T-helper 17 cell (primary cell): ENCODE data around the gene CCL13. TPM values are rescaled to one million over a fixed set of nuclear protein-coding genes. Genes with fewer than 3 reads are reported as not detected.
A peak's percentile ranks its signal among the peaks of the same experiment; 100 is the strongest.

Experiments
- ATAC-seq: fragments of 150-1000 bp; cut with Tn5 transposase; 2 replicates; pipeline ENCODE4 v1.10.0; 2021; ENCODE audit warnings: mild to moderate bottlenecking, moderate library complexity
- DNase-seq, 3 donors: peaks; one replicate each; pipeline versions ENCODE4 v3.0.0 to v3.0.0-alpha.2; 2020 to 2021
- H3K9me3 ChIP-seq: one replicate; pipeline ENCODE4 v1.7.0; 2013; ENCODE audit warnings: low read length, mild to moderate bottlenecking; ENCODE audit not compliant: control insufficient read depth, poor library complexity, severe bottlenecking
- H3K27ac Mint-ChIP-seq: one replicate; pipeline ENCODE4 v1.8.0; 2022; ENCODE audit warnings: mild to moderate bottlenecking, moderate library complexity, mixed read lengths
- H3K27me3 Mint-ChIP-seq: one replicate; pipeline ENCODE4 v1.8.0; 2022; ENCODE audit warnings: mixed read lengths
- H3K36me3 Mint-ChIP-seq: one replicate; pipeline ENCODE4 v1.8.0; 2022; ENCODE audit warnings: low read depth, mixed read lengths
- H3K4me1 Mint-ChIP-seq: one replicate; pipeline ENCODE4 v1.8.0; 2022; ENCODE audit warnings: mild to moderate bottlenecking, mixed read lengths
- H3K4me3 Mint-ChIP-seq: one replicate; pipeline ENCODE4 v1.8.0; 2022; ENCODE audit warnings: mild to moderate bottlenecking, moderate library complexity, mixed read lengths
- total RNA-seq, 4 donors: library from RNA in 2 of 4; stranded (reverse) in 2 of 4; gene quantifications; one replicate each; pipeline ENCODE4 v1.2.3 and lab custom pipeline; 2022 to 2026

Gene CCL13
- total RNA-seq, 2 donors from 2014 or later: not detected

DNA sequence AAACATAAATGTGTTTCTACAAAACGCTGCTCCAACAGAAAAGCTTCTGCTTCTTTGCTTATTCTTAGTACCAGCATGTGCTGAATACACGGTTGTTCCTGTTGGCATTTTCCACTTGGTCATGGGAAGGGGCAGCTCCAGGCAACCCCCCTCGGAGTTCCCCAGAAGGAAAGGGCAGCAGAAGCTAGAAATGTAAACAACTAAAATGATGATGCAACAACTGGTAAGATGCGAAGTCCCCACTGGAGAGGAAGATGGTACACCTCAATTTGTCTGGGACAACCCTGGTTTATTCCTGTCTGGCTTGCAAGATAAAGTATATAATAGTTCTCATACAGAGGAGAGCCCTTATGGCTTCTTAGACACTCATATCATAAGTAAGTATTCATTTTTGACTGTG is 9.2 kb upstream of the CCL13 start:
- Mint-ChIP-seq H3K4me3 (no peak overlapping the region), H3K27me3 (peaks cover 59% of the 10 kb centered on the region)

DNA sequence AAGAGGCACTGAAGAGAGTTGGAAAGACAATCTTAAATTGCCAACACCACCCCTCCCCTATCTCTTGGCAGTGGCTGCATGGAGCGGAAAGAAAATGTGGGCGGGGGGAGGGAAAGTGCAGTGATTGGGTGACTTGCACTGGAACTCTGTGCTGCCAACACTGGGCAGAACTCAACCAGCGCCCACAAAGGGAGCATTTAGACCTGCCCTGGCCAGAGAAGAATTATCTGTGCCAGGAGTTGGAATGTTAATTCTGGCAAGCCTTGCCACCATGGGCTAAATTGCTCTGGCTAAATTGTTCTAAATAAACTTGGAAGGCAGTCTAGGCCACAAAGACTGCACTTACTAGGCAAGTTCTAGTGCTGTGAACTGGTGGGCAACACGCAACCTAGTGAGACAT is 6.5 kb upstream of the CCL13 start:
- H3K27me3 Mint-ChIP-seq: peaks cover 40% of the 10 kb centered on the region
- H3K4me1 Mint-ChIP-seq: no peaks in the 10 kb centered on the region
- H3K9me3 ChIP-seq: no peaks in the 10 kb centered on the region
- no peaks in the 10 kb centered on the region for H3K36me3 Mint-ChIP-seq
- no peak overlapping the region for H3K4me3 Mint-ChIP-seq
- H3K27ac Mint-ChIP-seq: no peak overlapping the region
- DNase-seq (no peak), ATAC-seq (no peak)

More for the DNA sequence above, 9.2 kb upstream of the CCL13 start:
- Mint-ChIP-seq H3K36me3 (no peaks in the 10 kb centered on the region), H3K4me1 (peaks cover 2% of the 10 kb centered on the region), H3K27ac (no peak overlapping the region)
- DNase-seq (no peak), ATAC-seq (no peak)
- no peaks in the 10 kb centered on the region for H3K9me3 ChIP-seq

DNA sequence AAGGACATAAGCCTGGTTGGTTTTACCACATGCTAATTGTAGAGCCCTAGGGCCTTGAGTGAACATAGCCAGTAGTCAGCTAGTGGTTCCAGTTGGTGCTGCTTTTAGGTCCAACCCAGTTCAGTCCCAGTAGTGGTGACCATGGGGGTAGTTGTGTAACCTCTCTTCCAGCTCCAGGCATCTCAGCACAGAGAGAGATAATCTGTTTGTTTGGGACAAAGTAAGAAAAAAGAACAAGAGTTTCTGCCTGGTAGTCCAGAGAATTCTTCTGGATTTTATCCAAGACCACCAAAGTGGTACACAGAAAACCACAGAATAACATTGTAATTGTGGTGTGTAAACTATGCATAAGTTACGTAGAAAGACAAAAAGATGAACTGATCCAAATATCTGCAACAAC is 5.2 kb upstream of the CCL13 start:
- Mint-ChIP-seq H3K36me3 (no peaks in the 10 kb centered on the region), H3K4me3 (no peak overlapping the region), H3K27me3 (peaks cover 48% of the 10 kb centered on the region), H3K4me1 (no peaks in the 10 kb centered on the region), H3K27ac (no peak overlapping the region)
- H3K9me3 ChIP-seq: no peaks in the 10 kb centered on the region
- ATAC-seq: no peak
- no peak for DNase-seq

DNA sequence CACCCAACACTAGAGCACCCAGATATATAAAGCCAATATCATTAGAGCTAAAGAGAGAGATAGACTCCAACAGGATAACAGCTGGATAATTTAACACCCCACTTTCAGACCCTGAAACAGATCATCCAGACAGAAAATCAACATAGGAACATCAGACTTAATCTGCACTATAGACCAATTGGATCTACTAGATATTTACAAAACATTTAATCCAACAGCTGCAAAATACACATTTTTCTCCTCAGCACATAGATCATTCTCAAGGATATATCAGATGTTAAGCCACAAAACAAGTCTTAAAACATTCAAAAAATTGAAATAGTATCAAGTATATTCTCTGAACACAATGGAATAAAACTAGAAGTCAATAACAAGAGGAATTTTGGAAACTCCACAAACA is 4.1 kb upstream of the CCL13 start:
- no peaks in the 10 kb centered on the region for H3K36me3 Mint-ChIP-seq
- H3K4me3 Mint-ChIP-seq: no peak overlapping the region
- no peak overlapping the region for H3K27ac Mint-ChIP-seq
- no peaks in the 10 kb centered on the region for H3K9me3 ChIP-seq
- no peaks in the 10 kb centered on the region for H3K4me1 Mint-ChIP-seq
- DNase-seq (no peak), ATAC-seq (no peak)
- peaks cover 48% of the 10 kb centered on the region for H3K27me3 Mint-ChIP-seq

DNA sequence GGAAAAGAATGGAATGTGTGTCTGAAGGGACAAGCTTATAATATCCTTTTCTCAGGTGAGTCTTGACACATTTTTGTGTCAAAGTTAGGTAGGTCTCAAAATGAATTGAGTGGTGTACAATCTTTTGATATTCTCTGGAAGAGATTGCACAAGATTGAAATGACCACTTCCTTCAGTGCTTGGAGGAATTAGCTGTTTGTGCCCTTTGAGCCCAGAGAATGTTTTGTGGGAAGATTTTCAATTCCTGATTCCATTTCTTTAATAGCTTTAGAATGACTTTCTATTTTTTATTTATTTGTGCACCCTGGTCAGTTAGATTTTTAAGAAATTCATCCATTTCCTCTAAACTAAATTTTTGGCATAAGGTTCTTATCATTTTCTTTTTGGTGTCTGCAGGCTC is 1.6 kb upstream of the CCL13 start:
- Mint-ChIP-seq H3K27me3 (peaks cover 55% of the 10 kb centered on the region), H3K4me3 (no peak overlapping the region), H3K4me1 (no peaks in the 10 kb centered on the region), H3K27ac (no peak overlapping the region), H3K36me3 (peaks cover 4% of the 10 kb centered on the region)
- DNase-seq (no peak), ATAC-seq (no peak)
- no peaks in the 10 kb centered on the region for H3K9me3 ChIP-seq

DNA sequence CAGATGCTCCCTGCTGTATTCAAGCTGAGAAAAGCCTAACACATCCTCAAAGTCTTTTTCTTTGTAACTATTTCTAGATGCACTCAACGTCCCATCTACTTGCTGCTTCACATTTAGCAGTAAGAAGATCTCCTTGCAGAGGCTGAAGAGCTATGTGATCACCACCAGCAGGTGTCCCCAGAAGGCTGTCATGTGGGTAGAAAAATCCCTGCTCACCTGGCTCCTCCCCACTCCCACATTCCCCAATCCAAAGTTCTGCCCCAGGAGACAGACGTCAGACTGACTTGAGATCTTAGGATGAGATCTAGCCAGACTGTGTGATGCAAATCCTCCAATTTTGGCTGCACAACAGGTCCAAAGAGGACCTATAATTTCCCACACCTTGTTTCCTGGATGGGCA is 1.1 kb downstream of the CCL13 start:
- no peak for DNase-seq
- no peaks in the 10 kb centered on the region for H3K9me3 ChIP-seq
- ATAC-seq: no peak

DNA sequence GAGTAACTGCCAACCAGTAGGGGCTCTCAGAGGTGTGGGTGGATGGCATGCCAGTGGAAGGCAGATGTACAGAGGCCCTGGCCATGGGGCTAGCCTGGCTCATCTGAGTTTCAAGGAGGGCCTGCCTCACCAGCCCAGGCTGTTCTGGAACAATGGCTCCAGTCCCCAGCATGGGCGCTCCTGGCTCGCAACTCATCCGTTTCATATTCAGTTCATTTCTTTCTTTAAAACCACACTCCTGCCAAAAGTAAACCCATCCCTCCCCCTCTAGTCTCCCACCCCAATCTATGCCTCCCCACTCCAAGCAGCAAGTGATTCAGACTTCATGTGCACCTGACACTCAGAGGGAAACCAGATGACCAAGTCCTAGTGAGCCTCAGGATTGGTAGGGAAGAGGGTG is 2.4 kb downstream of the CCL13 start:
- no peak overlapping the region for H3K4me3 Mint-ChIP-seq
- no peak for ATAC-seq
- no peak overlapping the region for H3K27ac Mint-ChIP-seq
- peaks cover 77% of the 10 kb centered on the region for H3K27me3 Mint-ChIP-seq
- H3K4me1 Mint-ChIP-seq: peaks cover 2% of the 10 kb centered on the region
- H3K36me3 Mint-ChIP-seq: peaks cover 4% of the 10 kb centered on the region
- H3K9me3 ChIP-seq: no peaks in the 10 kb centered on the region
- no peak for DNase-seq

More for the DNA sequence above, 1.1 kb downstream of the CCL13 start:
- Mint-ChIP-seq H3K27ac (no peak overlapping the region), H3K4me3 (no peak overlapping the region), H3K36me3 (peaks cover 4% of the 10 kb centered on the region), H3K4me1 (peaks cover 2% of the 10 kb centered on the region), H3K27me3 (peaks cover 65% of the 10 kb centered on the region)

DNA sequence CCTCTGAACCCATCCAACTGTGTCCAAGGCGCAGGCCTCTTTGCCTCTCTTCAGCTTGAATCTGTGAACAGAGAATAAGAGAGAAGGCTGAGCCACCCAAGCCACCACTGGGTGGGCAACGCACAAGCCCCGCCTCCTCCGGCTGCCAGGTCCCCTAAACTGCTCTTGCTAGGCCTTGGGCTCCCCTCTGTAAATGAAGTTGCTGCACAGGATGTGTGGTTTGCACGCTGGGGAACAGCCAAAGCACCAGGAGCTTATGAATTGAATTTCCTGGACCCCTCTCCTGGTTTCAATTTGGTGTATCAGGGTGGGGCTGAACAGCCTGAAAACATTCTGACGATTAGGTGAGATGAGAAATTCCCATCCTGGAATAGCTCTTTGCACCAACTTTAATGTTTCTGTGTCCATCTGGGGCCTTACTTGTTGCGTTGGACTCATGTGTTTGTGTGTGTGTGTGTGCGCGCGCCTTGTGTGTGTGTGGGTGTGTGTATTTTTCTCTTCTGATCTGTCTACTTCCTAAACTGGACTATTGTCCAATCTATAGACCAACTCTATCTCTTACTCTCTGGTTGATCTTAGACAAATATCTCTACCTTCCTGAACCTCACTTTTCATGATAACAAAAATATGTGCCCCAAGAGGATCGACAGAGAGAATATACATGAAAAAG is 4.5 kb downstream of the CCL13 start:
- no peak overlapping the region for H3K4me3 Mint-ChIP-seq
- no peaks in the 10 kb centered on the region for H3K9me3 ChIP-seq
- peaks cover 13% of the 10 kb centered on the region for H3K4me1 Mint-ChIP-seq
- no peak for ATAC-seq
- peak overlapping the region; percentile 51 for H3K27ac Mint-ChIP-seq
- peaks cover 86% of the 10 kb centered on the region for H3K27me3 Mint-ChIP-seq
- DNase-seq: no peak
- H3K36me3 Mint-ChIP-seq: peaks cover 4% of the 10 kb centered on the region

DNA sequence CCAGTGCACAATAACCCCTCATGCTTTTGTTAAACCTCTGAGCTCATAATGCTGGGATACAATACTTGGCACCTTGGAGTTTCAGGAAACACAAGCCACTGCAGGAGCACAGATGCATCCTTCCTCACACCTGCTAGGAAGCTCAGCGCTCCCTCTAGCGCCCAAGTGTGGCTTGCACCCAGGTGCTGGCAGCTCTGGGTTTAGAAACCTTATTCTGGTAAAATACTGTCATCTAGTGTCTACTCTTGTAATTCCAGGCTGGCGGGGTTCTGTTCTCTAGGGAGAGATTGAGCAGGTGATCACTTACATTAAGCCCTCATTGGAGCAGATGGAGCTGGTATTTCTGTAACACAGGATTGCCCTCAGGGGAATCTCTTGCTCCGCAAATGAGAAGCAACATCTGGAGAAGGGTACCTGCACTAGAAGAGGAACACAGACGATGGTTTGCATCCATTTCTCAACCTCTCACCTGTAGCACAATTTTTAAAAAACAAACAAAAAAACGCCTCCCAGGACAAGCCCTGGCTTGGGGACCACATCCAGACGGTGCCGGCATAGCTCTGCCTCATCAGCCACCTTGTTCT is 5.3 kb downstream of the CCL13 start:
- peak; percentile 78 for ATAC-seq
- DNase-seq: peak in 1 of 3 donors; percentile 39
- peaks cover 85% of the 10 kb centered on the region for H3K27me3 Mint-ChIP-seq
- H3K27ac Mint-ChIP-seq: peak overlapping the region; percentile 51
- no peak overlapping the region for H3K4me3 Mint-ChIP-seq
- H3K36me3 Mint-ChIP-seq: peaks cover 4% of the 10 kb centered on the region
- no peaks in the 10 kb centered on the region for H3K9me3 ChIP-seq
- peaks cover 13% of the 10 kb centered on the region for H3K4me1 Mint-ChIP-seq

DNA sequence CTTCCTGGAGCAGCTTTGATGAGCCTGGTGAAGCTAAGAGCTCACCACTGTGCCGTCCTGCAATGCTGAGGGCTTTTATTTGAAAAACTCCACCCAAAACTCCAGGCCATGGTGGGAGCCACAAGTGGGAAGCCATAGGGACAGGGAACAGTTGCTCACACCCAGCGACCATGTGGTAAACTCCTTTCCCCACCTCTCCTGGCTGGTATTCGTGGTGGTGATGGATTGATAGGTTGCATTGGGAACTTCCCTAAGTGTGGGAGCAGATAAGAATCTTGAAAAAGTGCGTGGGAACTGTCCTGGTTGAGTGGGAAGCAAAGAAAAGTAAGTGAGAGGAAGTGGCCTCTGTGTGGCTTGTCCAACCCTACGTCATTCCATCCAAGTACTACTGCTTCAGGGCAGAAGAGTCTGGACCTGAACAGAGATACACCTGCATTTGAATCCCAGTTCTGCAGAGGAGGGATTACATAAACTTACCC is 6.9 kb downstream of the CCL13 start, which contains the start of gene CCL1:
Gene CCL1 (minus strand): TSS at position 51 of the 479 bp plus-strand sequence. CDS start 72 bp downstream, outside the sequence.
- peaks cover 71% of the 10 kb centered on the region for H3K27me3 Mint-ChIP-seq
- no peaks in the 10 kb centered on the region for H3K9me3 ChIP-seq
- no peak within 1 kb of the TSS for H3K27ac Mint-ChIP-seq
- peaks cover 13% of the 10 kb centered on the region for H3K4me1 Mint-ChIP-seq
- H3K36me3 Mint-ChIP-seq: peaks cover 2% of the 10 kb centered on the region
- no peak within 1 kb of the TSS for H3K4me3 Mint-ChIP-seq
- DNase-seq: no peak
- no peak for ATAC-seq

DNA sequence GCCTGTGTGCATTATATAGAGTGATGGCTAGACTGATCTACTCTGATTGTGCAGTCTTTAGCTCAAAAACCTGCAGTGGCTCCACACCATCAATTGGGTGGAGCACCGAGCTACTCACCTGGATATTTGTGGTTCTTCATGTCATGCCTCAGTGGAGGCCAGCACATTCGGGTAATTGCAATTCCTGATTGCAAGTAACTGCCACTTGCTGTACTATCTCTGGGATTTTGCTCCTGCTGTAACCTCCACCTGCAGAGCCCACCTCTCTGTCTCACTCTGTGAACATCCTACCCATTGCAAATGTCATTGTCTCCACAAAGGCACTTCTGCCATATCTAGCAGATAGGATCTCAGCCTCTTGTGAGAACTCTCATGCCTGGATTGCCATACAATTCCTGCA is 8.5 kb downstream of the CCL13 start:
- no peak for DNase-seq
- H3K4me1 Mint-ChIP-seq: peaks cover 13% of the 10 kb centered on the region
- no peak overlapping the region for H3K4me3 Mint-ChIP-seq
- H3K36me3 Mint-ChIP-seq: no peaks in the 10 kb centered on the region
- H3K9me3 ChIP-seq: no peaks in the 10 kb centered on the region
- H3K27ac Mint-ChIP-seq: no peak overlapping the region
- no peak for ATAC-seq
- H3K27me3 Mint-ChIP-seq: peaks cover 56% of the 10 kb centered on the region

DNA sequence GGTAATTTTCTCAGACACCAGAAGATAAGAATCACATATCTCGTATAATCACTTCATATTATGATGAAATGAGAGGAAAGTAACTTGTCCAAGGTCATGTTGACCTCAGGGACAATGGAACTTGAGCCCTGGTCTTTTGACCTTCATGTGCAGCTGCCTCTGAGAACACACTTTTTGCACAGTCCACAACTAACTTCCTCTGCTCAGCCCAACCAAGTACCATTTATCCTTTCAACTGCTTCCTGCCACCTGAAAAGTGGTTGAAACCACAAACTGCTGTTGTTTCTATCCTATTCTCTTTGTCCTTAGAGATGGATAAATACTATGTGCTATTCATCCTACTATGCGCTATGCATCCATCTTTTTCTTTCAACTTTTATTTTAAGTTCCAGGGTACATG is 9.1 kb downstream of the CCL13 start:
- peaks cover 51% of the 10 kb centered on the region for H3K27me3 Mint-ChIP-seq
- no peaks in the 10 kb centered on the region for H3K9me3 ChIP-seq
- no peaks in the 10 kb centered on the region for H3K36me3 Mint-ChIP-seq
- no peak overlapping the region for H3K27ac Mint-ChIP-seq
- DNase-seq (no peak), ATAC-seq (no peak)
- peaks cover 13% of the 10 kb centered on the region for H3K4me1 Mint-ChIP-seq
- H3K4me3 Mint-ChIP-seq: no peak overlapping the region

DNA sequence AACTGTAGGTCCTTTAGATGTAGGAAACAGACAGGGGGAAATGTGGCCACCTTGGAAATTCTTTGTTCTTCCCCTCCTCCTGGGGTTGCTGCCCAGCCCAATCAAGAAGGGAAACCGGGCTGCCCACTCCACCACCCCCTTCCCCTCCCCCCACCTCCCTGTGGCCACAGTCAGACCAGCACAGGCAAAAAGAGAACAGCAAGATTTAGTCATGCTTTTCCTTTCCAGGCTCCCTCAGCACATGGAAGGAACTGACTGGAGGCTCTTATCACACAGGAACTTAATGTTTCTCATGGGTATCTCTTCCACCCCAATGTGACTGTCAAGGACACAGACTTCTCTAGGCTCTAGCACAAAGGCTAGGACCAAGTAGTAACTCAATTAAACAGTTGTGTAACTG is 9.7 kb downstream of the CCL13 start:
- peaks cover 53% of the 10 kb centered on the region for H3K27me3 Mint-ChIP-seq
- DNase-seq (no peak), ATAC-seq (no peak)
- no peak overlapping the region for H3K27ac Mint-ChIP-seq
- H3K4me1 Mint-ChIP-seq: peaks cover 13% of the 10 kb centered on the region
- H3K36me3 Mint-ChIP-seq: no peaks in the 10 kb centered on the region
- no peaks in the 10 kb centered on the region for H3K9me3 ChIP-seq
- no peak overlapping the region for H3K4me3 Mint-ChIP-seq
